Astrocyte of the spinal cord (primary cell): Measurements from ENCODE around the gene LCN10.

Source experiments
- DNase-seq: peaks from one replicate; pipeline ENCODE4 v3.0.0; 2011; ENCODE audit warnings: low read depth, low spot score
- H3K4me3 ChIP-seq: 2 replicates; pipeline ENCODE4 v1.5.1; 2011; ENCODE audit warnings: low read depth, mild to moderate bottlenecking, low read length, moderate library complexity
- CTCF ChIP-seq: IDR thresholded peaks from 2 replicates; pipeline ENCODE4 v1.5.1; 2012; ENCODE audit warnings: low read depth, mild to moderate bottlenecking, low read length, inconsistent platforms
- in situ Hi-C: cut with HindIII; loops from 2 replicates; pipeline ENCODE4 v1.10.0; 2017; ENCODE audit warnings: low sequenced_read_pairs

Gene LCN10

GRCh38 chr9:136747161-136748060 lies 4.7 kb upstream of the LCN10 start:
- H3K4me3 ChIP-seq: no peak overlapping the region
- TF ChIP-seq CTCF: no peak
- in situ Hi-C loops: no loop called here
- DNase-seq: no peak

- no peak for TF ChIP-seq CTCF
- no peak for DNase-seq
- in situ Hi-C loops: no loop called here
- H3K4me3 ChIP-seq: no peak overlapping the region
Observed at GRCh38 chr9:136746621-136747020, 3.9 kb upstream of the LCN10 start.

GRCh38 chr9:136746155-136746490 lies 3.4 kb upstream of the LCN10 start:
- no peak for DNase-seq
- TF ChIP-seq CTCF: no peak
- no peak overlapping the region for H3K4me3 ChIP-seq
- in situ Hi-C loops: no loop called here

GRCh38 chr9:136745389-136746154 lies 2.8 kb upstream of the LCN10 start:
- DNase-seq: no peak
- in situ Hi-C loops: no loop called here
- TF ChIP-seq CTCF: no peak
- no peak overlapping the region for H3K4me3 ChIP-seq

GRCh38 chr9:136744773-136745172 lies 2.0 kb upstream of the LCN10 start:
- in situ Hi-C loops: no loop called here
- DNase-seq: no peak
- H3K4me3 ChIP-seq: no peak overlapping the region
- TF ChIP-seq CTCF: no peak

GRCh38 chr9:136743639-136744211 lies 985 bp upstream of the LCN10 start:
- in situ Hi-C loops: no loop called here
- H3K4me3 ChIP-seq: no peak overlapping the region
- no peak for TF ChIP-seq CTCF
- DNase-seq: no peak
